Activated naive CD4-positive, alpha-beta T cell treated with anti-CD3 and anti-CD28 coated beads, Interleukin-2, amount 10 ng/mL, durations not matched to agents 7 days and 5 days (primary cell): ENCODE results near the gene GAMT.

Experiments used
- CTCF ChIA-PET: fragments of 350-600 bp; sonication (Branson Sonifier 250); formaldehyde crosslinking; loops from one replicate; lab custom pipeline; 2021; ENCODE audit warnings: antibody characterized with exemption; lab: Charles Lee
- DNase-seq: peaks from one replicate; pipeline ENCODE4 v3.0.0-alpha.2; 2020
- H3K27ac Mint-ChIP-seq: one replicate; pipeline ENCODE4 v1.8.0; 2021; ENCODE audit warnings: mild to moderate bottlenecking, moderate library complexity, mixed read lengths
- H3K27me3 Mint-ChIP-seq: one replicate; pipeline ENCODE4 v1.8.0; 2021; ENCODE audit warnings: mild to moderate bottlenecking, mixed read lengths
- H3K36me3 Mint-ChIP-seq: one replicate; pipeline ENCODE4 v1.8.0; 2021; ENCODE audit warnings: mixed read lengths
- H3K4me1 Mint-ChIP-seq: one replicate; pipeline ENCODE4 v1.8.0; 2021; ENCODE audit warnings: mixed read lengths
- H3K4me3 Mint-ChIP-seq: one replicate; pipeline ENCODE4 v1.8.0; 2021; ENCODE audit warnings: mild to moderate bottlenecking, moderate library complexity, mixed read lengths
- H3K9me3 Mint-ChIP-seq: one replicate; pipeline ENCODE4 v1.8.0; 2021; ENCODE audit warnings: mixed read lengths

GAMT gene

GRCh38 chr19:1360126-1360817 is 41.1 kb downstream of the GAMT start:
- no peak overlapping the region for H3K27ac Mint-ChIP-seq
- peaks cover 41% of the 10 kb centered on the region for H3K36me3 Mint-ChIP-seq
- H3K27me3 Mint-ChIP-seq: no peaks in the 10 kb centered on the region
- H3K4me1 Mint-ChIP-seq: peaks cover 54% of the 10 kb centered on the region
- no peaks in the 10 kb centered on the region for H3K9me3 Mint-ChIP-seq
- CTCF ChIA-PET: interaction anchor here (0.8 kb wide), 1 partner anchor 12 kb away, joined by 3 read pairs; no protein-coding TSS in a partner anchor
- H3K4me3 Mint-ChIP-seq: no peak overlapping the region
- DNase-seq: no peak

- Mint-ChIP-seq H3K27ac (no peak overlapping the region), H3K4me1 (peaks cover 31% of the 10 kb centered on the region), H3K27me3 (peaks cover 2% of the 10 kb centered on the region), H3K9me3 (no peaks in the 10 kb centered on the region), H3K4me3 (no peak overlapping the region), H3K36me3 (peaks cover 36% of the 10 kb centered on the region)
- CTCF ChIA-PET: interaction anchor here (0.6 kb wide), 1 partner anchor 46 kb away, joined by 3 read pairs; no protein-coding TSS in a partner anchor
- no peak for DNase-seq
Observed at GRCh38 chr19:1357531-1358109, 43.7 kb downstream of the GAMT start.

- CTCF ChIA-PET: no interaction called here
Observed at GRCh38 chr19:1356508-1356865, 44.9 kb downstream of the GAMT start.

GRCh38 chr19:1355568-1356507 is 45.5 kb downstream of the GAMT start:
- Mint-ChIP-seq H3K36me3 (peaks cover 31% of the 10 kb centered on the region), H3K4me3 (peak overlapping the region; percentile 75), H3K9me3 (no peaks in the 10 kb centered on the region), H3K27me3 (peaks cover 6% of the 10 kb centered on the region), H3K27ac (peak overlapping the region; percentile 11), H3K4me1 (peaks cover 21% of the 10 kb centered on the region)
- no peak for DNase-seq
- CTCF ChIA-PET: no interaction called here

More at GRCh38 chr19:1356508-1356865, 44.9 kb downstream of the GAMT start:
- no peaks in the 10 kb centered on the region for H3K9me3 Mint-ChIP-seq
- no peak for DNase-seq
- peak overlapping the region; percentile 75 for H3K4me3 Mint-ChIP-seq
- H3K4me1 Mint-ChIP-seq: peaks cover 23% of the 10 kb centered on the region
- H3K27ac Mint-ChIP-seq: no peak overlapping the region
- H3K36me3 Mint-ChIP-seq: peaks cover 31% of the 10 kb centered on the region
- peaks cover 5% of the 10 kb centered on the region for H3K27me3 Mint-ChIP-seq

GRCh38 chr19:1354970-1355567 is 46.3 kb downstream of the GAMT start:
- Mint-ChIP-seq H3K36me3 (peaks cover 27% of the 10 kb centered on the region), H3K27ac (no peak overlapping the region), H3K27me3 (peaks cover 14% of the 10 kb centered on the region), H3K4me1 (peaks cover 21% of the 10 kb centered on the region), H3K4me3 (peak overlapping the region; percentile 75), H3K9me3 (no peaks in the 10 kb centered on the region)
- CTCF ChIA-PET: interaction anchor here (0.6 kb wide), 1 partner anchor 1531 kb away, joined by 4 read pairs; no protein-coding TSS in a partner anchor
- no peak for DNase-seq

GRCh38 chr19:1353144-1353543 is 48.2 kb downstream of the GAMT start:
- no peak for DNase-seq
- CTCF ChIA-PET: no interaction called here
- Mint-ChIP-seq H3K9me3 (no peaks in the 10 kb centered on the region), H3K4me3 (peak overlapping the region; percentile 18), H3K4me1 (peaks cover 21% of the 10 kb centered on the region), H3K36me3 (peaks cover 15% of the 10 kb centered on the region), H3K27me3 (peaks cover 24% of the 10 kb centered on the region), H3K27ac (no peak overlapping the region)

GRCh38 chr19:1351381-1351851 is 49.9 kb downstream of the GAMT start:
- Mint-ChIP-seq H3K9me3 (no peaks in the 10 kb centered on the region), H3K36me3 (peaks cover 2% of the 10 kb centered on the region), H3K4me1 (peaks cover 11% of the 10 kb centered on the region), H3K27me3 (peaks cover 24% of the 10 kb centered on the region), H3K27ac (no peak overlapping the region), H3K4me3 (no peak overlapping the region)
- CTCF ChIA-PET: no interaction called here
- no peak for DNase-seq

GRCh38 chr19:1350867-1351266 is 50.5 kb downstream of the GAMT start:
- Mint-ChIP-seq H3K36me3 (peaks cover 2% of the 10 kb centered on the region), H3K27ac (no peak overlapping the region), H3K4me3 (no peak overlapping the region), H3K9me3 (no peaks in the 10 kb centered on the region), H3K4me1 (peaks cover 5% of the 10 kb centered on the region), H3K27me3 (peaks cover 24% of the 10 kb centered on the region)
- no peak for DNase-seq
- CTCF ChIA-PET: interaction anchor here (1.2 kb wide), 1 partner anchor 24 kb away, joined by 3 read pairs; no protein-coding TSS in a partner anchor

GRCh38 chr19:1349211-1349610 is 52.1 kb downstream of the GAMT start:
- H3K4me1 Mint-ChIP-seq: peaks cover 6% of the 10 kb centered on the region
- H3K27me3 Mint-ChIP-seq: peaks cover 32% of the 10 kb centered on the region
- no peaks in the 10 kb centered on the region for H3K9me3 Mint-ChIP-seq
- no peak for DNase-seq
- no peaks in the 10 kb centered on the region for H3K36me3 Mint-ChIP-seq
- CTCF ChIA-PET: no interaction called here
- H3K4me3 Mint-ChIP-seq: no peak overlapping the region
- no peak overlapping the region for H3K27ac Mint-ChIP-seq
